ENCODE measurements around the gene GPR160. TPM values are rescaled to one million over a fixed set of nuclear protein-coding genes. Genes with fewer than 3 reads are reported as not detected.

The GPR160 gene
- total RNA-seq, 1 experiment from 2014 or later, result 16.1 TPM

- ChIA-PET CTCF (no interaction called here), POLR2A (no interaction called here)
- Mint-ChIP-seq H3K36me3 (ENCODE audit: insufficient read depth, unreplicated experiment) (peaks cover 7% of the 10 kb centered on the region), H3K4me3 (ENCODE audit: unreplicated experiment) (no peak overlapping the region), H3K27me3 (ENCODE audit: insufficient read depth, unreplicated experiment) (no peaks in the 10 kb centered on the region), H3K4me1 (ENCODE audit: low read depth, unreplicated experiment) (no peaks in the 10 kb centered on the region), H3K9me3 (ENCODE audit: unreplicated experiment) (no peaks in the 10 kb centered on the region), H3K27ac (ENCODE audit: unreplicated experiment) (no peak overlapping the region)
- Histone ChIP-seq H3K4me1 (no peaks in the 10 kb centered on the region), H3K4me3 (ENCODE audit: low read depth, low read length) (no peak overlapping the region), H3K27me3 (replicated peaks; ENCODE audit: control insufficient read depth, insufficient read depth, low read length) (no peaks in the 10 kb centered on the region), H3K9me3 (no peaks in the 10 kb centered on the region), H3K36me3 (ENCODE audit: control insufficient read depth, insufficient read depth, low read length) (no peaks in the 10 kb centered on the region; the same call in 1 of the 2 replicates)
- no TSS peak for BruUV-seq (replicated peaks)
- intact Hi-C loops (cut with micrococcal nuclease; ENCODE audit: unreplicated experiment), result no loop called here
- DNase-seq, result no peak
- no peak for TF ChIP-seq CTCF (IDR thresholded peaks at IDR 0.05; ENCODE audit: insufficient read depth in 1 of 2, low read depth in 1 of 2, low read length in 1 of 2, severe bottlenecking in 1 of 2, unreplicated experiment in 1 of 2)
Observed at GRCh38 chr3:170058127-170058526, 20.3 kb downstream of the GPR160 start.

GRCh38 chr3:170059447-170059846 is 21.7 kb downstream of the GPR160 start:
- POLR2A ChIA-PET, result no interaction called here
- BruUV-seq (replicated peaks), result no TSS peak

GRCh38 chr3:170062068-170062467 is 24.3 kb downstream of the GPR160 start:
- H3K36me3 ChIP-seq (ENCODE audit: control insufficient read depth, insufficient read depth, low read length), result no peaks in the 10 kb centered on the region; the same call in 1 of the 2 replicates
- H3K27me3 Mint-ChIP-seq (ENCODE audit: insufficient read depth, unreplicated experiment), result no peaks in the 10 kb centered on the region
- ChIA-PET POLR2A (no interaction called here), CTCF (no interaction called here)
- H3K9me3 ChIP-seq, result no peaks in the 10 kb centered on the region
- H3K27ac Mint-ChIP-seq (ENCODE audit: unreplicated experiment), result no peak overlapping the region
- H3K36me3 Mint-ChIP-seq (ENCODE audit: insufficient read depth, unreplicated experiment), result peaks cover 7% of the 10 kb centered on the region
- intact Hi-C loops (cut with micrococcal nuclease; ENCODE audit: unreplicated experiment), result no loop called here
- no peak overlapping the region for H3K4me3 ChIP-seq (ENCODE audit: low read depth, low read length)
- no peaks in the 10 kb centered on the region for H3K4me1 ChIP-seq
- no peaks in the 10 kb centered on the region for H3K9me3 Mint-ChIP-seq (ENCODE audit: unreplicated experiment)
- no peak for TF ChIP-seq CTCF (IDR thresholded peaks at IDR 0.05; ENCODE audit: insufficient read depth in 1 of 2, low read depth in 1 of 2, low read length in 1 of 2, severe bottlenecking in 1 of 2, unreplicated experiment in 1 of 2)
- H3K4me3 Mint-ChIP-seq (ENCODE audit: unreplicated experiment), result no peak overlapping the region
- no peak for DNase-seq
- H3K4me1 Mint-ChIP-seq (ENCODE audit: low read depth, unreplicated experiment), result no peaks in the 10 kb centered on the region
- H3K27me3 ChIP-seq (replicated peaks; ENCODE audit: control insufficient read depth, insufficient read depth, low read length), result no peaks in the 10 kb centered on the region
- no TSS peak for BruUV-seq (replicated peaks)

More at GRCh38 chr3:170059447-170059846, 21.7 kb downstream of the GPR160 start:
- Mint-ChIP-seq H3K27ac (ENCODE audit: unreplicated experiment) (no peak overlapping the region), H3K27me3 (ENCODE audit: insufficient read depth, unreplicated experiment) (no peaks in the 10 kb centered on the region), H3K9me3 (ENCODE audit: unreplicated experiment) (no peaks in the 10 kb centered on the region), H3K4me1 (ENCODE audit: low read depth, unreplicated experiment) (no peaks in the 10 kb centered on the region), H3K36me3 (ENCODE audit: insufficient read depth, unreplicated experiment) (peaks cover 7% of the 10 kb centered on the region), H3K4me3 (ENCODE audit: unreplicated experiment) (no peak overlapping the region)
- TF ChIP-seq CTCF (IDR thresholded peaks at IDR 0.05; ENCODE audit: insufficient read depth in 1 of 2, low read depth in 1 of 2, low read length in 1 of 2, severe bottlenecking in 1 of 2, unreplicated experiment in 1 of 2), result no peak
- H3K4me3 ChIP-seq (ENCODE audit: low read depth, low read length), result no peak overlapping the region
- H3K9me3 ChIP-seq, result no peaks in the 10 kb centered on the region
- H3K27me3 ChIP-seq (replicated peaks; ENCODE audit: control insufficient read depth, insufficient read depth, low read length), result no peaks in the 10 kb centered on the region
- H3K4me1 ChIP-seq, result no peaks in the 10 kb centered on the region
- no peak for DNase-seq
- CTCF ChIA-PET, result no interaction called here
- H3K36me3 ChIP-seq (ENCODE audit: control insufficient read depth, insufficient read depth, low read length), result no peaks in the 10 kb centered on the region; the same call in 1 of the 2 replicates
- intact Hi-C loops (cut with micrococcal nuclease; ENCODE audit: unreplicated experiment), result no loop called here

Data from Caco-2 (cell line).